SK-N-SH (cell line): ENCODE results near the gene HAAO. TPM values are rescaled to one million over a fixed set of nuclear protein-coding genes. Genes with fewer than 3 reads are reported as not detected.

Experiments used
- CTCF ChIA-PET: fragments of 300-600, 350-600 bp; formaldehyde crosslinking; extraction: SDS; loops from one replicate; lab custom pipeline; 2021; lab: Yijun Ruan, JAX
- POLR2A ChIA-PET: fragments of 350-600 bp; sonication (Branson Sonifier 250); formaldehyde crosslinking; extraction: SDS; loops from one replicate; lab custom pipeline; 2020; ENCODE audit warnings: antibody characterized with exemption, inconsistent platforms; lab: Yijun Ruan, JAX
- DNase-seq: peaks from one replicate; pipeline ENCODE4 v3.0.0; 2012
- H2AFZ ChIP-seq: fragments of 200-600 bp; sonication (generic); 2 replicates; pipeline ENCODE4 v1.8.1; 2016; ENCODE audit warnings: antibody characterized with exemption, mild to moderate bottlenecking, low read depth
- H3F3A ChIP-seq: fragments of 200-600 bp; sonication (generic); replicated peaks from 2 replicates; pipeline ENCODE3; 2016; ENCODE audit warnings: antibody characterized with exemption, mild to moderate bottlenecking; ENCODE audit not compliant: insufficient read depth
- H3K27ac ChIP-seq, 2 experiments: fragments of 200-500 bp in 1 of 2; fragments of 200-600 bp in 1 of 2; sonication (Bioruptor generic) in 1 of 2; sonication (generic), shearing (Covaris generic) in 1 of 2; 2 replicates each; pipeline versions ENCODE4 v1.5.1 to v1.6.1; 2014 to 2016; ENCODE audit warnings: low read depth in 2 of 2, inconsistent platforms in 1 of 2, low read length in 1 of 2, mild to moderate bottlenecking in 1 of 2, mixed read lengths in 1 of 2
- H3K27me3 ChIP-seq: fragments of 200-600 bp; sonication (generic), shearing (Covaris generic); 2 replicates; pipeline ENCODE4 v1.6.1; 2016; ENCODE audit warnings: mixed run types; ENCODE audit not compliant: insufficient read depth
- H3K36me3 ChIP-seq, 2 experiments: fragments of 200-500 bp in 1 of 2; fragments of 200-600 bp in 1 of 2; sonication (Bioruptor generic) in 1 of 2; sonication (generic) in 1 of 2; replicated peaks in 1 of 2; 2 replicates each; pipeline versions ENCODE3 to v1.5.1; 2014 to 2016; ENCODE audit warnings: low read length in 1 of 2, mild to moderate bottlenecking in 1 of 2; ENCODE audit not compliant: insufficient read depth in 2 of 2, control insufficient read depth in 1 of 2
- H3K4me1 ChIP-seq, 2 experiments: fragments of 200-500 bp in 1 of 2; fragments of 200-600 bp in 1 of 2; sonication (Bioruptor generic) in 1 of 2; sonication (generic), shearing (Covaris generic) in 1 of 2; 2 replicates each; pipeline versions ENCODE4 v1.5.1 to v1.6.1; 2014 to 2016; ENCODE audit warnings: low read depth in 1 of 2, low read length in 1 of 2, mixed run types in 1 of 2; ENCODE audit not compliant: insufficient read depth in 2 of 2, control insufficient read depth in 1 of 2
- H3K4me2 ChIP-seq: fragments of 200-600 bp; sonication (generic), shearing (Covaris generic); 2 replicates; pipeline ENCODE4 v1.6.1; 2017; ENCODE audit warnings: mixed run types
- H3K4me3 ChIP-seq, 2 experiments: fragments of 200-500 bp in 1 of 2; fragments of 200-600 bp in 1 of 2; sonication (Bioruptor generic) in 1 of 2; sonication (generic), shearing (Covaris generic) in 1 of 2; 2 replicates each; pipeline versions ENCODE4 v1.5.1 to v1.8.1; 2014 to 2016; ENCODE audit warnings: low read depth in 2 of 2, inconsistent platforms in 1 of 2, low read length in 1 of 2, mild to moderate bottlenecking in 1 of 2, mixed read lengths in 1 of 2, moderate library complexity in 1 of 2
- H3K79me2 ChIP-seq: fragments of 200-600 bp; sonication (generic); 2 replicates; pipeline ENCODE4 v1.8.1; 2017; ENCODE audit warnings: mild to moderate bottlenecking; ENCODE audit not compliant: insufficient read depth
- H3K9ac ChIP-seq: fragments of 200-600 bp; sonication (generic); 2 replicates; pipeline ENCODE4 v1.6.1; 2017; ENCODE audit warnings: mixed run types
- H3K9me2 ChIP-seq: fragments of 200-600 bp; sonication (generic); 2 replicates; pipeline ENCODE4 v1.6.1; 2017; ENCODE audit warnings: mixed run types
- H3K9me3 ChIP-seq: fragments of 200-600 bp; sonication (generic); 2 replicates; pipeline ENCODE4 v1.6.1; 2017; ENCODE audit warnings: mixed run types, mild to moderate bottlenecking, moderate library complexity
- H4K20me1 ChIP-seq: fragments of 200-600 bp; sonication (generic); 2 replicates; pipeline ENCODE4 v1.6.1; 2017; ENCODE audit warnings: mild to moderate bottlenecking, mixed run types; ENCODE audit not compliant: insufficient read depth
- EP300 ChIP-seq, 2 experiments: IDR thresholded peaks; 2 replicates each; pipeline versions ENCODE4 v1.4.0 to v1.6.1; 2012; ENCODE audit warnings: borderline replicate concordance in 1 of 2, low read depth in 1 of 2, low read length in 1 of 2
- GATA2 ChIP-seq: sonication (generic); formaldehyde crosslinking; IDR thresholded peaks from 2 replicates; pipeline ENCODE4 v1.5.0; 2020; ENCODE audit warnings: mild to moderate bottlenecking, missing genetic modification reagents
- MEF2A ChIP-seq: IDR thresholded peaks from 2 replicates; pipeline ENCODE4 v1.4.0; 2012; ENCODE audit warnings: low read depth, borderline replicate concordance
- MXI1 ChIP-seq: IDR thresholded peaks from 2 replicates; pipeline ENCODE4 v1.6.1; 2012; ENCODE audit warnings: mild to moderate bottlenecking, low read depth, low read length, improper control_type of control experiment
- NRF1 ChIP-seq: IDR thresholded peaks from 2 replicates; pipeline ENCODE4 v1.6.1; 2012; ENCODE audit warnings: low read depth, mild to moderate bottlenecking, low read length
- RFX5 ChIP-seq: IDR thresholded peaks from 2 replicates; pipeline ENCODE4 v1.6.1; 2012; ENCODE audit warnings: mild to moderate bottlenecking, improper control_type of control experiment, low read length
- RXRA ChIP-seq: IDR thresholded peaks from 2 replicates; pipeline ENCODE4 v1.4.0; 2012; ENCODE audit warnings: low read depth, mild to moderate bottlenecking, borderline replicate concordance
- SIN3A ChIP-seq: IDR thresholded peaks from 2 replicates; pipeline ENCODE4 v1.6.1; 2012; ENCODE audit warnings: low read depth, mild to moderate bottlenecking, low read length, moderate library complexity, borderline replicate concordance
- TEAD4 ChIP-seq: IDR thresholded peaks from 2 replicates; pipeline ENCODE4 v1.4.0; 2012; ENCODE audit warnings: mild to moderate bottlenecking, borderline replicate concordance; ENCODE audit not compliant: insufficient read depth
- whole genome bisulfite sequencing: methylation state at CpG from one replicate; pipeline ENCODE4 v1.1.6; 2017; ENCODE audit warnings: low lambda C conversion rate; 5-methylcytosine and 5-hydroxymethylcytosine counted together
- polyA plus RNA-seq, 3 experiments: library from polyadenylated mRNA; depleted of rRNA; stranded (reverse); fragments of >200 nt; gene quantifications; 2 replicates each; pipeline ENCODE4 v1.2.3, GENCODE V29; 2012
- TF ChIP-seq, protein P1 (sequence below): IDR thresholded peaks from 2 replicates; pipeline ENCODE4; 2012

The HAAO gene
- polyA plus RNA-seq, 1 of the 3 experiments (the other 2 are of a cell fraction): not detected

DNA sequence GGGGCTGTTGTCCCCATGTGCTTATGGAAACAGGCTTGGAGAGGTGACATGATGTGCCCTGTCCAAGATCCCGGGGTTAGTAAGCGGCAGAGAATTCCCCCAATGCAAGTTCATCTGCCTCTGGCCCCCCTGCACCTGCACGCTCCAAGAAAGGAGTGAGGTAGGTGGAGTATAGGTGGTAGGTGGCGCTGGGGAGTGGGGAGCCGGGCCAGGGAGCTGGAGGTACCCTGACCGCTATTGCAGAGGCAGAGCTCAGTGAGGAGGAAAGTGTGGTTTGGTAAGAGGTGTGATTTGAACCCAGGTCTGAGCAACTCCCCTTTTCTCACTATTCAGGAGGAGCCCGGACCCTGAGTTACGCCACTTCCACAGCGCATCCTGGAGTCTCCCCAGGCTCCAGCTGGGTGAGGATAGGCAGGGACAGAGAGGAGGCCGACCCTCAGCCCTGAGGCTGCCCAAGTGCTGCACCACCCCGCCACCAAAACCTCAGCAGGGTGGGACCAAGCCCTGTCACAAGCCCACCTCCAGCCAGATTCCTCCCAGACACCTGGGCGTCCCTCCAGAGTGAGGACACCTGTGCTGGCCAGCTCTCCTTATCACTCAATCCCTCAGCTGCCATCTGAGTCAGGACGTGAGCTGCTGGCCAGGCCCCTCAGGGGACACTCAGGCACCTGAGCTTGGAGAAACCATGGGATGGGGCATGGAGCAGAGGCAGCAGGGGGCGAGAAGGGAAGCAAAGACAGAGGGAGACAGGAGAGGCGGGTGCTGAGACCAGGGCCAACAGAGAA, 5.6 kb downstream of the HAAO start:
- Histone ChIP-seq H3K9ac (no peak overlapping the region), H3F3A (no peaks in the 10 kb centered on the region), H3K4me1 (peaks cover 0 to 31% of the 10 kb centered on the region in 2 experiments; a peak in 1 of 4 replicates), H3K27me3 (no peaks in the 10 kb centered on the region), H3K79me2 (no peaks in the 10 kb centered on the region), H3K36me3 (no peaks in the 10 kb centered on the region), H4K20me1 (no peaks in the 10 kb centered on the region), H3K9me2 (no peaks in the 10 kb centered on the region), H3K9me3 (no peaks in the 10 kb centered on the region), H2AFZ (no peak overlapping the region), H3K27ac (peak overlapping the region in 1 of 2 experiments; percentile 66; a peak in 2 of 4 replicates), H3K4me2 (no peak overlapping the region), H3K4me3 (no peak overlapping the region)
- TF ChIP-seq NRF1: no peak
- no peak for TF ChIP-seq RFX5
- TF ChIP-seq GATA2 (CRISPR knock-in tag): peak; percentile 66
- ChIA-PET CTCF (interaction anchor here (1.0 to 1.9 kb wide), 5 partner anchors 12 to 42 kb away, joined by 3 to 7 read pairs (median 3); no protein-coding TSS in a partner anchor), POLR2A (interaction anchor here (1.9 kb wide), 1 partner anchor 23 kb away, joined by 15 read pairs; no protein-coding TSS in a partner anchor)
- peak; percentile 40 for DNase-seq
- WGBS: 71% methylated on average over 12 of the region's 15 CpGs

- Histone ChIP-seq H3K4me3 (no peak overlapping the region), H4K20me1 (no peaks in the 10 kb centered on the region), H3F3A (no peaks in the 10 kb centered on the region), H3K9me3 (no peaks in the 10 kb centered on the region; the same call in 1 of the 2 replicates), H2AFZ (no peak overlapping the region), H3K27me3 (no peaks in the 10 kb centered on the region), H3K4me2 (no peak overlapping the region), H3K27ac (no peak overlapping the region), H3K36me3 (no peaks in the 10 kb centered on the region), H3K4me1 (peaks cover 0 to 31% of the 10 kb centered on the region in 2 experiments; a peak in 1 of 4 replicates), H3K9me2 (no peaks in the 10 kb centered on the region), H3K79me2 (no peaks in the 10 kb centered on the region), H3K9ac (no peak overlapping the region)
- WGBS: 84% methylated on average over 6 of the region's 7 CpGs
- TF ChIP-seq RXRA (no peak), MEF2A (no peak), TEAD4 (no peak), EP300 (IDR thresholded peaks at IDR 0.05; ENCODE audit: borderline replicate concordance in 1 of 2, low read depth in 1 of 2, low read length in 1 of 2) (no peak), SIN3A (no peak), MXI1 (no peak)
- TF ChIP-seq, protein P1, sequence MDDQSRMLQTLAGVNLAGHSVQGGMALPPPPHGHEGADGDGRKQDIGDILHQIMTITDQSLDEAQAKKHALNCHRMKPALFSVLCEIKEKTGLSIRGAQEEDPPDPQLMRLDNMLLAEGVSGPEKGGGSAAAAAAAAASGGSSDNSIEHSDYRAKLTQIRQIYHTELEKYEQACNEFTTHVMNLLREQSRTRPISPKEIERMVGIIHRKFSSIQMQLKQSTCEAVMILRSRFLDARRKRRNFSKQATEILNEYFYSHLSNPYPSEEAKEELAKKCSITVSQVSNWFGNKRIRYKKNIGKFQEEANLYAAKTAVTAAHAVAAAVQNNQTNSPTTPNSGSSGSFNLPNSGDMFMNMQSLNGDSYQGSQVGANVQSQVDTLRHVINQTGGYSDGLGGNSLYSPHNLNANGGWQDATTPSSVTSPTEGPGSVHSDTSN: no peak
- CTCF ChIA-PET: interaction anchor here (0.6 to 2.2 kb wide), 6 partner anchors 10 to 709 kb away, joined by 3 to 6 read pairs (median 3); no protein-coding TSS in a partner anchor
- POLR2A ChIA-PET: no interaction called here
- peak; percentile 30 for DNase-seq
Measured at GRCh38 chr2:42784204-42784880, 8.0 kb downstream of the HAAO start.
